ENCODE results near the gene PRG3. TPM values are rescaled to one million over a fixed set of nuclear protein-coding genes. Genes with fewer than 3 reads are reported as not detected.
A peak's percentile ranks its signal among the peaks of the same experiment; 100 is the strongest.
"Not testable (repeated sequence)": the region's sequence is repeated elsewhere in the genome, so short reads cannot be mapped to it uniquely, and the experiment has no call there.

The PRG3 gene
- total RNA-seq, 1 donor from 2014 or later, result not detected

DNA sequence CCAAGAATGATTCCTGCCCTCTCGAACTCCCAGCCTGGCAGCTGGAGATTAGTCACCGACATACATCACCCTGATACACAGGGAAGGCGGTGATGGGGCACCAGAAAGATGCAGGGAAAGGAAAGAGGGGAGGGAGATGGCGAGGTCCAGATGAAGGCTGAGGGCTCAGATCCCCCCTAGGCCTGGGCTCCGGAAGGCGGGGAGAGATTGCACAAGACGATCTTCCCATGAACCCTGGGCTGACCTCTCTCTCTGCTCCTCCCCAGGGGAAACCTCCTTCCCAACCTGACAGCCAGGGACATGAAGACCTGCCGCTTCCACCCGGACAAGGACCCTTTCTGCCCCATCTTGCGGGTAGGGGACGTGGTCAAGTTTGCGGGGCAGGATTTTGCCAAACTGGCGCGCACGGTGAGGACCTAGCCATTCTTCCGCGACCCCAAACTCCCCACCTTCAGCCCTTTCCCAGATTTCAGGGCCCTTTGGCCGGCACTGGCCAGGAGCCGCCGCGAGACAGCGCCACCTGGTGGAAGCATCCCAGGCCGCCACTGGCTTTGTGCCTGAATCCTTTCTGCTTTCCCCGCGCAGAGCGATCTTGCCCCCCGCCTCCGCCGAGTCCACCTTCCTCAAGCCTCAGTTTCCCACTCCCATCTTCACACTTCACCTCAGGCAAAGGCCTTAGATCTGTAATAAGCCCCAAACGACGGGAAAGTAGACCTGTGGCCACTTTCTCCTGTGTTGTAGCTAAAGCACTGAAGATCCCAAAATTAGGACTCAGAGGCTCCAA is 31.3 kb downstream of the PRG3 start:
- intact Hi-C loops (cut with DNase I), result loop anchor here (2.0 to 10.0 kb wide), 6 partner anchors 108 to 1175 kb away; no protein-coding TSS in a partner anchor
- DNase-seq (ENCODE audit: missing footprints), result peak; percentile 88
- ATAC-seq, result peak; percentile 67

GRCh38 chr11:57348636-57349313 is 32.2 kb downstream of the PRG3 start:
- DNase-seq (ENCODE audit: missing footprints) (no peak), ATAC-seq (no peak)
- intact Hi-C loops (cut with DNase I), result loop anchor here (2.0 to 10.0 kb wide), 5 partner anchors 109 to 1176 kb away; no protein-coding TSS in a partner anchor

DNA sequence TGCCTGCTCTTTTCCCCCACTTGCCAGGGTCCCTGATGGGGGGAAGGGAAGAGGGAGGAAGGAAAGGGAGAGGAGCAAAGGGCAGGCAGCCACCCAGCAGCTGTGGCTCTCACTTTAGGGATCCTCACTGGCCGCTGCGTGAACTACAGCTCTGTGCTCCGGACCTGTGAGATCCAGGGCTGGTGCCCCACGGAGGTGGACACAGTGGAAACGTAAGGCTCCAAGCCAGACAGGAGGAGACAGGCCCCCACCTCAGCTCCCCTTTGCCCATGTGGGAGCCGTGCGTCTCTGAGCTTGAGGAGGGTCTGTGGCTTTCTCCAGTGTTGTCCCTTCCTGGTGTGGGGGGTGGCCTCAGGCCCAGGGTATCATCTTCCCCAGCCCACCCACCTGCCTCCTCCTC is 32.9 kb downstream of the PRG3 start:
- ATAC-seq, result no peak
- intact Hi-C loops (cut with DNase I), result loop anchor here (2.0 to 10.0 kb wide), 5 partner anchors 109 to 1177 kb away; no protein-coding TSS in a partner anchor
- no peak for DNase-seq (ENCODE audit: missing footprints)

GRCh38 chr11:57347336-57347735 is 33.6 kb downstream of the PRG3 start:
- DNase-seq (ENCODE audit: missing footprints) (no peak), ATAC-seq (no peak)
- intact Hi-C loops (cut with DNase I), result loop anchor here (5.0 to 10.0 kb wide), 4 partner anchors 110 to 1177 kb away; no protein-coding TSS in a partner anchor

GRCh38 chr11:57345555-57346211 is 35.3 kb downstream of the PRG3 start:
- intact Hi-C loops (cut with DNase I), result loop anchor here (1.0 to 10.0 kb wide), 5 partner anchors 112 to 1179 kb away; no protein-coding TSS in a partner anchor
- DNase-seq (ENCODE audit: missing footprints) (no peak), ATAC-seq (peak; percentile 69)

DNA sequence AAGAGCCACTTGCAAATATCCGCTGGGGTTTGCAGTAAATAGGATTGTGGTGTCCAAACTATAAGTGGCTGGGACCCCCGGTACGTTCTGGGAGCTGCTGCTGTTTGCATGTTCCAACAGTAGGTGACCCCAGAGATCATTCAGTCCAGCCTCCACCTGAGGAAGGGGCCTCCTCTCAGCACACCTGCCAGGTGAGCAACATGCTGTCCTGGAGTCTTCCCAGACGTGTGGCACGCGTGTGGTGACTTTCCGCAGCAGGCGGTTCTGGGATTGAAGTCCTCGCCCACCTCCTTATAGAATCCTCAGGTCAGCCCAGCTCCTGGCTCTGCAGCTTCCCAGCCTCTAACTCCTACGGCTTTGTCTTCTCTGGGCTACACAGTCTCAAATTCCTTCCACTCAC is 36.1 kb downstream of the PRG3 start:
- DNase-seq (ENCODE audit: missing footprints) (no peak), ATAC-seq (no peak)
- intact Hi-C loops (cut with DNase I), result loop anchor here (1.0 to 10.0 kb wide), 5 partner anchors 112 to 1180 kb away; no protein-coding TSS in a partner anchor

GRCh38 chr11:57343825-57344224 is 37.1 kb downstream of the PRG3 start:
- DNase-seq (ENCODE audit: missing footprints) (no peak), ATAC-seq (no peak)
- intact Hi-C loops (cut with DNase I), result loop anchor here (10.0 kb wide), 1 partner anchor 1181 kb away; no protein-coding TSS in a partner anchor

- ATAC-seq, result no peak
- intact Hi-C loops (cut with DNase I), result loop anchor here (10.0 kb wide), 1 partner anchor 1182 kb away; no protein-coding TSS in a partner anchor
- no peak for DNase-seq (ENCODE audit: missing footprints)
Observed at GRCh38 chr11:57342702-57343101, 38.2 kb downstream of the PRG3 start.

DNA sequence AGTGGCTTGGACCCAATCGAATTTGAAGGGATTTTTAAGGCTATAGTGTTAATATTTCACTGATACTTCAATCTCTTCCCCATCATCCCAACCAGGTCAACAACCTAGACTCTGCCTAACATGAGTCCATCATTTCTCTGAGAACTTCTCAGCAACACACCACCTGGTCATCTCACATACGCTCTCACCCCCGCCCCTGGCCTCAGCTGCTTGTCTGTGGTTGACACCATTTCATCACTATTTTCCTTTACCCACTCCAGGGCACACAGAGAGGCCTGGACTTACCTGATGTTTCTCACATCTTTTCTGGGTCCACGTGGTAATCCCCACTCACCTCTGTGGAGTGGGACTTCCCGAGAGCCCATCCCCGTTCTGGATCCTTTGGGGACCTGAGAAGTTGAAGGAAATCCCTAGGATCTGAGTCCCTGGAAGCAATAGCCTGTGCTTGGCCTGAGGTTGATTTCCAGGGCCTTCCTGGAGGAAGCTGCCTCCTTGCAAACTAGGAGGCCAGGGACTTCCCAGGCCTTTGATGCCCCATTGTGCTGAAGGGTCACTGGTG is 39.6 kb downstream of the PRG3 start:
- DNase-seq (ENCODE audit: missing footprints) (no peak), ATAC-seq (no peak)
- intact Hi-C loops (cut with DNase I), result loop anchor here (10.0 kb wide), 1 partner anchor 1183 kb away; no protein-coding TSS in a partner anchor

DNA sequence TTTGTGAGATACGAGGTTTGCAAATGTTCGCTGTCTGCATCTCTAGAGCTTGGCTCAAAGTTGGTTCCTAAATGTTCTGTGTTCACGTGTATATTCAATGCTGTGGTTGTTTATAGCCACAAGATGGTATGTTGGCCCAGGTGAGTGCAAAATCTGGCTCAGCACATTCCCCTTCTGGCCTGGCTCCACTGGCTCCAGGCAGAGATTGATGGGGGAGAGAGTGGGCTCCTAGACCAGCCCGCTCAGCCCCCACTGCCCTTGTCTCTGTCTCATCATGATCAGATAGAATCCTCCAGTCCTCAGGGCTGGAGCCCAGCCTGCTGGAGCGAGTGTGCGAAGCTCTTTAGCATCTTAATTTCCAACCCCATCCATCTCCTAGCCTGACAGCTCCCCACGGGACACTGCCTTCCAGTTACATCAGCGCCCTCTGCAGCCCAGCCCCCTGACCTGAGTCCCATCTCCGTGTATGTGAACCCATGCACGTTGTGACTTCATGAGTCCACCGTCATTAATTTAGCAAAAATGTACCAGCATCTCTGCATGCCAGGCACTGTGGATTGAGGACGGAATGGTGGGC is 40.8 kb downstream of the PRG3 start:
- DNase-seq (ENCODE audit: missing footprints) (no peak), ATAC-seq (no peak)
- intact Hi-C loops (cut with DNase I), result loop anchor here (10.0 kb wide), 1 partner anchor 1185 kb away; no protein-coding TSS in a partner anchor

GRCh38 chr11:57339328-57339727 is 41.6 kb downstream of the PRG3 start:
- intact Hi-C loops (cut with DNase I), result no loop called here
- ATAC-seq (no peak), DNase-seq (ENCODE audit: missing footprints) (no peak)

DNA sequence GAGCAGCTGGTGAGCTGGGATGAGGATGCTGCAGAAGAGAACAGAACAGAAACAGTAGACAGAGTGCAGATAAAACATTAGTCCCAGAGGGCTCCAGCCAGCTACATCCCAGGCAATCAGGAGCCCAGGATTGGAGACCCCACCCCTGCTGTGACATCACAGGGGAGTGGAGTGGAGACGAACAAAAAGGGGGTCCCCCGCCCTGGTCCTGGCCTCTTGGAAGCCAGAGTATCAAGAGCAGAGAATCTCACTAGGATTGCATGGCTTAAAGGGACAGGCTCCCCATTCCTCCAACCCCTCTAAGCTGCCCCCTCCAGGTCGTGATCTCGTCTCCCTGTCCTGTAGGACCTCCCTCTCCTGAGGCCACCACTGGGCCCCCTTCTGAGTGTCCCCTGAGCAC is 42.8 kb downstream of the PRG3 start, which contains the start of gene P2RX3:
Gene P2RX3, plus strand, starts transcription at position 211 of the 400 bp plus-strand sequence. CDS start 199 bp downstream, outside the sequence.
- no peak for ATAC-seq
- intact Hi-C loops (cut with DNase I), result no loop called here
- DNase-seq (ENCODE audit: missing footprints), result no peak

- ATAC-seq; intact Hi-C loops (cut with DNase I); DNase-seq (ENCODE audit: missing footprints): not testable (repeated sequence)
Observed at GRCh38 chr11:57336856-57337255, 44.1 kb downstream of the PRG3 start.

- DNase-seq (ENCODE audit: missing footprints) (no peak), ATAC-seq (peak; percentile 3)
- intact Hi-C loops (cut with DNase I), result no loop called here
Observed at GRCh38 chr11:57336111-57336666, 44.8 kb downstream of the PRG3 start.

- intact Hi-C loops (cut with DNase I), result loop anchor here (1.0 kb wide), 1 partner anchor 10 kb away; no protein-coding TSS in a partner anchor
- DNase-seq (ENCODE audit: missing footprints) (peak; percentile 95), ATAC-seq (peak; percentile 98)
Observed at GRCh38 chr11:57335343-57336110, 45.4 kb downstream of the PRG3 start, which contains the start of gene SSRP1. Gene SSRP1 (minus strand): TSS chr11:57335892. CDS start chr11:57335121, 771 bp downstream.

DNA sequence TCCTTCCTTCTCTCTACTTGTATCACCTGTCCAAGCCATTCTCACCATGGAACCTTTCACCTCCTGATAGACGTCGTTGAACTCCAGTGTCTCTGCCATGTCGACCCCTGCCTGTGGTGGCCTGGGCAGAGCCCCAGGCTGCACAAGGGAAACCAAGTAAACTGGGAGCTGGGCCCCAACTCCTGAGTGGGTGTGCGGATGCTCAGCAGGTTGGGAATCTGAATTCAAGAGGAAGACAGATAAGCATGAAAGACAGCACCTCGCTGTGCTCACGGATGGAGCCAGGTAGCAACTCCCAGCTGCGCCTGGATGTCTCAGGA is 46.0 kb downstream of the PRG3 start:
- ATAC-seq, result no peak
- intact Hi-C loops (cut with DNase I), result loop anchor here (1.0 kb wide), 1 partner anchor 10 kb away; no protein-coding TSS in a partner anchor
- no peak for DNase-seq (ENCODE audit: missing footprints)
